ENCODE data around the gene YBX3. TPM values are rescaled to one million over a fixed set of nuclear protein-coding genes. Genes with fewer than 3 reads are reported as not detected.

Gene YBX3
- total and polyA plus RNA-seq, 2 of the 13 experiments (the other 11 are each of a cell fraction or from before 2014, with no cell fraction given), result 77.5 to 99.6 TPM

DNA sequence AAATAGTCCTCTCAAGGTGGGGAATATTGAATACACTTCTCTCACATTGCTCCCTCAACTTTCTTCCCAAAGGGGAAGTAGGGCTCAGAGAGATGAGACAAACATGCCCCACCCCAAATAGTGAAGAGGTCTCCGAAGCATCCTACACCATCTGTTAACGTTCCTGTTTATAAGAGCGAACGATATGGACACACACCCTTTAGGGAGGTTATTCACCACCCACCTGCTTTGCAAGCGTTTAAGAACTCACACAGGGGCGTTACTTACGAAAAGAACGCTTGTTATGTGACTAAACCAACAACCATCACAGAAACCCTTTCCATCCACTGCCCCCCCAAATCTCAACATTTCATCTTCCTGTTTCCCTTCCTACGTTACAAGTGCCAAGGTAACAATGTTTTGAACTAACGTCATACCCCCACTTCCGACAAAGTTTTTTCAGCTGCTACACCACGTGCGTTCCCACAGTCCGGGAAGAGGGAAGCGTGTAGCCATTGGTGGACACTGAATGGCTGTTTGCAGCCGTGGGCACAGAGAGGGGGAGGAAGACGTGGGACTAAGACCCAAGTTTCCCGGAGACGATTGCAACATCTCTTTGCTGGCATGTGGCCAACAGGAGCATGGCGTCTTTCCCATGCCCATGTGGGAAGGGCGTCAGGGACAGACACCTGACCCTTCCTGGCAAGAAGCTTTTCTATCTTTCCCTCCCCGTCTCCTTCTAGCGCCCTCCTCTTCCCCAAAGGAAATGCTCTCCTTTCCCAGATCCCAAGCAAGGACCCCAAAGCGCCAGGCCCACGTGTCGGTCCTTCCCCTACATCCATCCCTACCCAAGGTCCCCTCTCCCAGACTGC is 1.2 kb downstream of the YBX3 start (continued):
- TF ChIP-seq ZNF775 (CRISPR knock-in tag; IDR thresholded peaks at IDR 0.05; ENCODE audit: borderline replicate concordance) (no peak), FOXP1 (IDR thresholded peaks at IDR 0.05) (no peak), FOXP1 (CRISPR knock-in tag; IDR thresholded peaks at IDR 0.05) (0 out of 2 replicates have a peak, but pooled peaks have one; percentile 10), FOXK1 (CRISPR knock-in tag; IDR thresholded peaks at IDR 0.05; ENCODE audit: borderline replicate concordance, low read depth) (peak; percentile 70; the same call in 1 of the 2 replicates), NKX3-1 (CRISPR knock-in tag; IDR thresholded peaks at IDR 0.05) (no peak), EP300 (IDR thresholded peaks at IDR 0.05; ENCODE audit: low read depth in 2 of 2, low read length in 2 of 2) (0 out of 4 replicates have a peak, but pooled peaks of 1 of the 2 experiments have one; percentile 24), EP300 (CRISPR knock-in tag; IDR thresholded peaks at IDR 0.05; ENCODE audit: borderline replicate concordance) (no peak), RARG (CRISPR knock-in tag; IDR thresholded peaks at IDR 0.05; ENCODE audit: low read depth) (no peak), DR1 (CRISPR knock-in tag; IDR thresholded peaks at IDR 0.05) (no peak), NFYC (CRISPR knock-in tag; IDR thresholded peaks at IDR 0.05) (peak; percentile 54), HOXA5 (CRISPR knock-in tag; IDR thresholded peaks at IDR 0.05) (no peak; the same call in 1 of the 2 replicates), SYNCRIP (IDR thresholded peaks at IDR 0.05; ENCODE audit: insufficient read depth, low read depth, low read length) (no peak), ATM (IDR thresholded peaks at IDR 0.05; ENCODE audit: borderline replicate concordance) (no peak)
- TF ChIP-seq, protein P1, sequence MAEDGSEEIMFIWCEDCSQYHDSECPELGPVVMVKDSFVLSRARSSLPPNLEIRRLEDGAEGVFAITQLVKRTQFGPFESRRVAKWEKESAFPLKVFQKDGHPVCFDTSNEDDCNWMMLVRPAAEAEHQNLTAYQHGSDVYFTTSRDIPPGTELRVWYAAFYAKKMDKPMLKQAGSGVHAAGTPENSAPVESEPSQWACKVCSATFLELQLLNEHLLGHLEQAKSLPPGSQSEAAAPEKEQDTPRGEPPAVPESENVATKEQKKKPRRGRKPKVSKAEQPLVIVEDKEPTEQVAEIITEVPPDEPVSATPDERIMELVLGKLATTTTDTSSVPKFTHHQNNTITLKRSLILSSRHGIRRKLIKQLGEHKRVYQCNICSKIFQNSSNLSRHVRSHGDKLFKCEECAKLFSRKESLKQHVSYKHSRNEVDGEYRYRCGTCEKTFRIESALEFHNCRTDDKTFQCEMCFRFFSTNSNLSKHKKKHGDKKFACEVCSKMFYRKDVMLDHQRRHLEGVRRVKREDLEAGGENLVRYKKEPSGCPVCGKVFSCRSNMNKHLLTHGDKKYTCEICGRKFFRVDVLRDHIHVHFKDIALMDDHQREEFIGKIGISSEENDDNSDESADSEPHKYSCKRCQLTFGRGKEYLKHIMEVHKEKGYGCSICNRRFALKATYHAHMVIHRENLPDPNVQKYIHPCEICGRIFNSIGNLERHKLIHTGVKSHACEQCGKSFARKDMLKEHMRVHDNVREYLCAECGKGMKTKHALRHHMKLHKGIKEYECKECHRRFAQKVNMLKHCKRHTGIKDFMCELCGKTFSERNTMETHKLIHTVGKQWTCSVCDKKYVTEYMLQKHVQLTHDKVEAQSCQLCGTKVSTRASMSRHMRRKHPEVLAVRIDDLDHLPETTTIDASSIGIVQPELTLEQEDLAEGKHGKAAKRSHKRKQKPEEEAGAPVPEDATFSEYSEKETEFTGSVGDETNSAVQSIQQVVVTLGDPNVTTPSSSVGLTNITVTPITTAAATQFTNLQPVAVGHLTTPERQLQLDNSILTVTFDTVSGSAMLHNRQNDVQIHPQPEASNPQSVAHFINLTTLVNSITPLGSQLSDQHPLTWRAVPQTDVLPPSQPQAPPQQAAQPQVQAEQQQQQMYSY (CRISPR knock-in tag; IDR thresholded peaks at IDR 0.05), result no peak
- TF ChIP-seq, protein P2, sequence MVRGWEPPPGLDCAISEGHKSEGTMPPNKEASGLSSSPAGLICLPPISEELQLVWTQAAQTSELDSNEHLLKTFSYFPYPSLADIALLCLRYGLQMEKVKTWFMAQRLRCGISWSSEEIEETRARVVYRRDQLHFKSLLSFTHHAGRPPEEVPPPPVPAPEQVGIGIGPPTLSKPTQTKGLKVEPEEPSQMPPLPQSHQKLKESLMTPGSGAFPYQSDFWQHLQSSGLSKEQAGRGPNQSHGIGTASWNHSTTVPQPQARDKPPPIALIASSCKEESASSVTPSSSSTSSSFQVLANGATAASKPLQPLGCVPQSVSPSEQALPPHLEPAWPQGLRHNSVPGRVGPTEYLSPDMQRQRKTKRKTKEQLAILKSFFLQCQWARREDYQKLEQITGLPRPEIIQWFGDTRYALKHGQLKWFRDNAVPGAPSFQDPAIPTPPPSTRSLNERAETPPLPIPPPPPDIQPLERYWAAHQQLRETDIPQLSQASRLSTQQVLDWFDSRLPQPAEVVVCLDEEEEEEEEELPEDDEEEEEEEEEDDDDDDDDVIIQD (CRISPR knock-in tag; IDR thresholded peaks at IDR 0.05; ENCODE audit: low read depth), result peak; percentile 50; the same call in 1 of the 2 replicates
- TF ChIP-seq, protein P3, sequence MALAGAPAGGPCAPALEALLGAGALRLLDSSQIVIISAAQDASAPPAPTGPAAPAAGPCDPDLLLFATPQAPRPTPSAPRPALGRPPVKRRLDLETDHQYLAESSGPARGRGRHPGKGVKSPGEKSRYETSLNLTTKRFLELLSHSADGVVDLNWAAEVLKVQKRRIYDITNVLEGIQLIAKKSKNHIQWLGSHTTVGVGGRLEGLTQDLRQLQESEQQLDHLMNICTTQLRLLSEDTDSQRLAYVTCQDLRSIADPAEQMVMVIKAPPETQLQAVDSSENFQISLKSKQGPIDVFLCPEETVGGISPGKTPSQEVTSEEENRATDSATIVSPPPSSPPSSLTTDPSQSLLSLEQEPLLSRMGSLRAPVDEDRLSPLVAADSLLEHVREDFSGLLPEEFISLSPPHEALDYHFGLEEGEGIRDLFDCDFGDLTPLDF (CRISPR knock-in tag; IDR thresholded peaks at IDR 0.05), result no peak
- TF ChIP-seq, protein P4, sequence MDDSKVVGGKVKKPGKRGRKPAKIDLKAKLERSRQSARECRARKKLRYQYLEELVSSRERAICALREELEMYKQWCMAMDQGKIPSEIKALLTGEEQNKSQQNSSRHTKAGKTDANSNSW (CRISPR knock-in tag; IDR thresholded peaks at IDR 0.05; ENCODE audit: borderline replicate concordance), result no peak; the same call in 1 of the 2 replicates
- TF ChIP-seq, protein P5, sequence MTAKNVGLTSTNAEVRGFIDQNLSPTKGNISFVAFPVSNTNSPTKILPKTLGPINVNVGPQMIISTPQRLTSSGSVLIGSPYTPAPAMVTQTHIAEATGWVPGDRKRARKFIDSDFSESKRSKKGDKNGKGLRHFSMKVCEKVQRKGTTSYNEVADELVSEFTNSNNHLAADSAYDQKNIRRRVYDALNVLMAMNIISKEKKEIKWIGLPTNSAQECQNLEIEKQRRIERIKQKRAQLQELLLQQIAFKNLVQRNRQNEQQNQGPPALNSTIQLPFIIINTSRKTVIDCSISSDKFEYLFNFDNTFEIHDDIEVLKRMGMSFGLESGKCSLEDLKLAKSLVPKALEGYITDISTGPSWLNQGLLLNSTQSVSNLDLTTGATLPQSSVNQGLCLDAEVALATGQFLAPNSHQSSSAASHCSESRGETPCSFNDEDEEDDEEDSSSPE (CRISPR knock-in tag; IDR thresholded peaks at IDR 0.05), result peak; percentile 59; the same call in 1 of the 2 replicates
- TF ChIP-seq, protein P6, sequence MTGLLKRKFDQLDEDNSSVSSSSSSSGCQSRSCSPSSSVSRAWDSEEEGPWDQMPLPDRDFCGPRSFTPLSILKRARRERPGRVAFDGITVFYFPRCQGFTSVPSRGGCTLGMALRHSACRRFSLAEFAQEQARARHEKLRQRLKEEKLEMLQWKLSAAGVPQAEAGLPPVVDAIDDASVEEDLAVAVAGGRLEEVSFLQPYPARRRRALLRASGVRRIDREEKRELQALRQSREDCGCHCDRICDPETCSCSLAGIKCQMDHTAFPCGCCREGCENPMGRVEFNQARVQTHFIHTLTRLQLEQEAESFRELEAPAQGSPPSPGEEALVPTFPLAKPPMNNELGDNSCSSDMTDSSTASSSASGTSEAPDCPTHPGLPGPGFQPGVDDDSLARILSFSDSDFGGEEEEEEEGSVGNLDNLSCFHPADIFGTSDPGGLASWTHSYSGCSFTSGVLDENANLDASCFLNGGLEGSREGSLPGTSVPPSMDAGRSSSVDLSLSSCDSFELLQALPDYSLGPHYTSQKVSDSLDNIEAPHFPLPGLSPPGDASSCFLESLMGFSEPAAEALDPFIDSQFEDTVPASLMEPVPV (CRISPR knock-in tag; IDR thresholded peaks at IDR 0.05), result no peak

Measured in HepG2 (cell line).